GM20431 (cell line): ENCODE results near the gene LLGL2.
"Not testable (repeated sequence)": the region's sequence is repeated elsewhere in the genome, so short reads cannot be mapped to it uniquely, and the experiment has no call there.

ENCODE experiments used
- in situ Hi-C: fragments of 300-500 bp; cut with MseI, MboI; formaldehyde crosslinking; loops from one replicate; pipeline ENCODE4 v1.15.0; 2020; ENCODE audit warnings: low sequenced_read_pairs; ENCODE audit not compliant: unreplicated experiment

The LLGL2 gene

GRCh38 chr17:75563063-75563758, 37.7 kb downstream of the LLGL2 start:
- in situ Hi-C loops, result no loop called here

- in situ Hi-C loops, result no loop called here
Measured at GRCh38 chr17:75564195-75564594, 38.7 kb downstream of the LLGL2 start.

GRCh38 chr17:75565066-75565465, 39.6 kb downstream of the LLGL2 start:
- in situ Hi-C loops, result no loop called here

- in situ Hi-C loops, result no loop called here
Measured at GRCh38 chr17:75565618-75566017, 40.1 kb downstream of the LLGL2 start.

GRCh38 chr17:75566416-75566815, 40.9 kb downstream of the LLGL2 start:
- in situ Hi-C loops, result no loop called here

- in situ Hi-C loops, result no loop called here
Measured at GRCh38 chr17:75566834-75567233, 41.3 kb downstream of the LLGL2 start.

GRCh38 chr17:75568412-75569255, 43.1 kb downstream of the LLGL2 start:
- in situ Hi-C loops, result no loop called here

- in situ Hi-C loops, result no loop called here
Measured at GRCh38 chr17:75570034-75570676, 44.7 kb downstream of the LLGL2 start.

GRCh38 chr17:75570772-75571171, 45.3 kb downstream of the LLGL2 start:
- in situ Hi-C loops, result no loop called here

- in situ Hi-C loops, result no loop called here
Measured at GRCh38 chr17:75571197-75571884, 45.8 kb downstream of the LLGL2 start.

- in situ Hi-C loops, result no loop called here
Measured at GRCh38 chr17:75571885-75572215, 46.4 kb downstream of the LLGL2 start.

GRCh38 chr17:75572713-75573539, 47.4 kb downstream of the LLGL2 start:
- in situ Hi-C loops, result no loop called here

GRCh38 chr17:75573540-75573957, 48.1 kb downstream of the LLGL2 start:
- in situ Hi-C loops, result no loop called here

GRCh38 chr17:75573994-75574393, 48.5 kb downstream of the LLGL2 start:
- in situ Hi-C loops, result no loop called here

GRCh38 chr17:75574404-75575036, 49.0 kb downstream of the LLGL2 start:
- in situ Hi-C loops, result no loop called here

GRCh38 chr17:75575197-75575596, 49.7 kb downstream of the LLGL2 start:
- in situ Hi-C loops, result no loop called here

GRCh38 chr17:75575728-75576127, 50.2 kb downstream of the LLGL2 start:
- in situ Hi-C loops, result no loop called here

GRCh38 chr17:75576661-75577060, 51.2 kb downstream of the LLGL2 start:
- in situ Hi-C loops, result no loop called here

- in situ Hi-C loops, result not testable (repeated sequence)
Measured at GRCh38 chr17:75581121-75581725, 55.7 kb downstream of the LLGL2 start.
